Measurements from ENCODE around the gene GANAB.
"Not testable (repeated sequence)": the region's sequence is repeated elsewhere in the genome, so short reads cannot be mapped to it uniquely, and the experiment has no call there.

GANAB gene

DNA sequence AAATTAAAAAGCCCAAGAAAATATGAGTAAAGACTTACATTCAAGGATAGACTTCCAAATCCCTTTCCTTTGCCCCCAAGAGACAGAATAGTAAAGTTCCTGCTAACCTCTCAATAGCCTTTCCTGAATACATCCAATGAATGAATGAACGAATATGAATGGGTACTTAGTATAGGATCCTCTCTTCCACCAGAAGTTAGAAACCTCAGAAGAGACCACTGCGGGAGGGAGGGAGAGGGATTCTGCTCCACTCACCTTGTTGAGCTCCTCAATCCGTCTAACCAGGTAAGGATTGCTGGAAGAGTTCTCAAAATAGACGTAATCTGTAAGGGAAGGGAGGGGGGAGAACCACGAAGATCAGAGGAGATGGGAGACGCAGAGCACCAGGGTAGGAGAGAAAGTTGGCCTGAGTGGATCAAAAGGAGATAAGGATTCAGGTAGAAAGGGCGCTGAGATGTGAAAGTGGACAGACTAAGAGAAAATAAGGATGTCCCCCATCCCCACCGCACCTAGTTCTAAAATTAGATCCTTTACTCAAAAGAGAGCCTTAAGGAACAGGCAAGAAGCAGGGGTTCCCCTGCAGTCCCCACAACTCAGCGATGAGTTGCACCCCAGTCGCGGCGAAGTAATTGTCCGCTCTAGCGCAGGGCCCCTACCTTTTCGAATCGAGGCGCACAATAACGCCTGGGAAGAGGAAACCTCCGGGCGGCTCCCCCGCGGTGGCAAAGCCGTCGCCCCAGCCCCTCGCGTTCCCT lies 45.9 kb downstream of the GANAB start:
- DNase-seq: no peak

- no peak for DNase-seq
These were observed 46.5 kb downstream of the GANAB start for GRCh38 chr11:62599901-62600300.

GRCh38 chr11:62599069-62599696 lies 47.2 kb downstream of the GANAB start:
- DNase-seq: peak; percentile 97

DNA sequence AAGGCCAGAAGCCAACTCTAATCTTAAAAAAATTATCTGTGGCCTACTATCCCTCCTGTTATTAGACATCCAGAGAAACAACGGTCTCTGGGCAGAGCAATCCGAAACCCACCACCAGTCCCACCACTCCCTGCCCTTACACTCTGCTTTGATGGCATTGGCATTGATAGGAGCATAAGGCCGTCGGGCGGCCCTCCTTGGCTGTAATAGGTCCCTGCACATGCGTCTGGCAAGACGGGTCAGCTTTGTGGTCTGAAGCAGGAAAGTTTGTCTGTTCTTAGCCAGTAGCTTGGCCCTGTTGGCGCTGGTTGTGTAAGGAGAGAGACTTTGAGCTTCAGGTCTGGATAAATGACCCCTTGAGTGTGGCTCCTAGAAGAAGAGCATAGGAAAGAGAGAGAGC lies 51.3 kb downstream of the GANAB start:
- DNase-seq: no peak

GRCh38 chr11:62593434-62594044 lies 52.9 kb downstream of the GANAB start:
- no peak for DNase-seq

- no peak for DNase-seq
These were observed 53.4 kb downstream of the GANAB start for GRCh38 chr11:62592989-62593421.

DNA sequence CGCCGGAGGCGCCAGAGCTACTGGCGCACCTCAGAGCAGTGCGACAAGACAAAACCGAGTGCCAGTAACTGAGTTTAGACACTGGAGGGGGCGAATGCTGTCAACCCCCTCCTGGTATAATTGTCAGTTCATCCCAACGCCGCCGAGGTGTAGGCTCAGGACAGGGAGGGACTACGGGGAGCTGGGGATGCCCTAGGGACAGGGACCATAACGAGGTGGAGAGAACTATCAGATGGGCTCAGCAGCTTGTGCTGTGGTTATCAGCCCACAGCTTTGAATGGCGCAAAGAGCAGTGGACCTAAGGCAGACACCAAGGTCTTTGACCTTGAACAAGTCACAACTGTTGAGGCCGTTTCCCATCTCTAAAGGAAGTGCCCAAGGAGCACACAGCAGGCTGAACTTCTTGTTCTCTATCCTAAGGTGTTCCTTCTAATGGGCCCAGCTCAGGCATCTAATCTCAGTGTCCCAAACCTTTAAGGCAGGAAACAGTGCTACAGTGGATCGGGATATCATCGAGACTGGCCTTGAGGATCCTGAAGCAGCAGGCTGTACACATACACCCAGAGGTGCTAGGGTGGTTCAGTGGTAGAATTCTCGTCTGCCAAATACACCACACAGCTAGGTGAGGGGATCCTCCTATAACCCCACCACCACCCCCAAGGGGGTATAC lies 54.1 kb downstream of the GANAB start:
- no peak for DNase-seq

DNA sequence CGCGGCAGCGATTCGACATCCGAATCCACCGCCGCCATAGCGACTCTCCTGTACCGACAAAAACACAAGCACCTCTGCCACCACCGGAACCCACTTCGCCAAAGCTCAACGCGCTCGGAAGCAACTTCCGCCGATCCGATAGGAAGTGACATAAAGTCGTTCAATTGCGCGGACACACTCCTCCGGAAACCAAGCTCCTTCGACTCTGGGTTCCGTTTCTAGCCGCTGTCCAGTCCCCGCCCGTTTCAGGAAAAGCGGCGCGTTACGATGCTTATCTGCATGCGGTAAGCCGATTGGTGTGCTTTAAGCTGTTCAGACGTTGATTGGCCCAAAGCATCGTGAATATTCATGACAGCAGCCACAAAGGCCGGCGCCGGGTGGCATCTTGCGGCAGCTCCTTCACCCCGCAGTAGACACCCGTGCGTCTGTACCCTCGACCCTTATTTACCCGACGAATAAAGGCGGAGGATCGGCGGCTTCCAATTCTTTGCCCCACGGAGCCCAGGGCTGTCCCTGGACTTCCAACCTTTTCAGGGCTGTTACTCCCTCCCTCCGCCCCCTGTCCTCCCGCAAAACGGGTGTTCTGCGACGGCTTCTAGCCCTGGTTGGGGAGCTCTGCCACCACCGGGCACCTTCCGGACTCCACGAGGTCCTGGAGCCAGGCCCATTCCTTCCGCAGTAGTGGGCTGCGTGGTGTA lies 54.8 kb downstream of the GANAB start, which contains the start of gene TUT1:
TSS of gene TUT1 (minus strand) at position 76 of the 698 bp plus-strand sequence. CDS start at position 38, 38 bp downstream.
- DNase-seq: peak; percentile 98

DNA sequence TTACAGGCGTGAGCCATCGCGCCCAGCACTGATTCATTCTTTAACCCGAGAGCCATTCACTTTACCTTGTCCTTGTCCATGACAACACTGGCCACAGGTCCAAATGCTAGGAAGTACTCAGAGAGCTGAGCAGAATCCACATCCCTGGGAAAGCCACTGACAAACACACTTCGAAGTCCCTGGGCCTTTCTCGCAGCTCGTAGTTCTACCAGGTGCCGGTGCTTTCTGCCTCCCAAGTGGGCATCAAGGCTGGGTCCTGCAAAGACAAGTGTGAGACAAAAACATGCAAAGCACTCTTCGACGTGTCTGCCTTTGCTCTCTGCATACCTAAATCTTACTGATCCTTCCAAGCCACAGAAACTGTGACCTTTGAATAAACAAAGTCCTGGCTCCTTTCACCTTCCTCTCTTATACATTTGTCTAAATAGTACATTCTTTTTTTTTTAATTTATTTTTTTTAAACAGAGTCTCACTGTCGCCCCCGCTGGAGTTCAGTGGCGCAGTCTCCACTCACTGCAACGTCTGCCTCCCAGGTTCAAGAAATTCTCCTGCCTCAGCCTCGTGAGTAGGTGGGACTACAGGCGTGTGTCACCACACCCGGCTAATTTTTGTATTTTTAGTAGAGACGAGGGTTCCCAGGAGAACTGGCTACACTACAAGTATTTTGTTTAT lies 57.3 kb downstream of the GANAB start:
- no peak for DNase-seq

DNA sequence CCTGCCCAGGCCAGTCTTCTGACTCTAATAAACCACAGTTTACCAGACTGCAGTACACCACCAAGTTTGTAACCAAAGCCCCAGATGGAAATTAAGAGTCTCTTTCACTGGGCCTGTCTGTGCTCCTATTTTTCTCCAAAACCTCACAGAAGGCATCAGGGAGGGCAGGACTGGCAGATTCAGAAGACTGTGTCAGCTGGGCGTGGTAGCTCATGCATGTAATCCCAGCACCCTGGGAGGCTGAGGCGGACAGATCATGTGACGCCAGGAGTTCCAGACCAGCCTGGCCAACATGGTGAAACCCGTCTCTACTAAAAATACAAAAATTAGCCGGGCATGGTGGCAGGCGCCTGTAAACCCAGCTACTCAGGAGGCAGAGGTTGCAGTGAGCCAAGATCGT lies 61.1 kb downstream of the GANAB start:
- DNase-seq: not testable (repeated sequence)

DNA sequence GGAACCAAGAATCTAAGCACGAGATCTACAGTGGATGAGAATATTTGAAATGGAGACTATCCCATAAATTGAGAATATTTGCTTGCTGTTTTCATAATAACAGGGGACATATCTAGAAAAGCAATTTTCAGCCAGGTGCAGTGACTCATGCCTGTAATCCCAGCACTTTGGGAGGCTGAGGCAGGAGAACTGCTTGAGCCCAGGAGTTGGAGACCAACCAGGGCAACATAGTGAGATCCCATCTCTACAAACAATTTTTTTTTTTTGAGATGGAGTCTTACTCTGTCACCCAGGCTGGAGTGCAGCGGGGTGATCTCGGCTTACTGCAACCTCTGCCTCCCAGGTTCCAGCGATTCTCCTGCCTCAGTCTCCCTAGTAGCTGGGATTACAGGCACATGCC lies 64.7 kb downstream of the GANAB start:
- not testable (repeated sequence) for DNase-seq

DNA sequence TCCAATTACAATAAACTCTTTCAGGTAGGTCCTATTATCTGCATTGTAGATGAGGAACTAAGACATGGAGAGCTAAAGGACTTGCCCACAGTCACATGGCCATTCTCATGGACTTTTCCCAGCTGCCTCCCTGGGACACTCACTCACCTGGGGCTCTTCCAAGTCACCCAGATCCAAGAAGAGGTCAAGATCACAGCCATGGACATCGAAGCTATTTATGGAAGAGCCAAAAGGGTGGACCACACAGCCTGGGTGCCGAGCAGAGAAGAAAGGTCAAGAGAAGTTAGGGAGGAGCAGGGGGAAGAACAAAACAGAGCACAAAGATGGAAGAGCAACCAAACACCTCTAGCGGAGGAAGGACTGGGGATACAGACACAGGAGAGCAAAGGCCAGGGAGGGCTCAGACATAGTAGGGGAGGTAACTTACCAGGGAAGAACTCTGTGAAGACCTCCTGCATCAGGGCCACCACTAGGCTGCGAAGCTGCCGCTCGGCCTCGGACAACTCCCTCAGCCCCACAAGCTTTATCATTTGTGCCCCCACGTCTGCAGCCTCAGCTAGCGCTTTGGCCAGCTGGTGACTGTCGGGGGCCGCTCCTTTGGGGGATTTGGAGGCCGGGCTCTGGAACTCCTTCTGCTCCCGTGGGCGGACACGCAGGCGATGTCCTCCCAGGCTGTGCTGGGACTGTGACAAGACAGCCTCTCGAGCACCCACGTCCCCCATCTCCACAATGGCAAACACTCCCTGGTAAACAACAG lies 65.3 kb downstream of the GANAB start:
- DNase-seq: no peak

GRCh38 chr11:62579252-62579651 lies 67.2 kb downstream of the GANAB start:
- no peak for DNase-seq

DNA sequence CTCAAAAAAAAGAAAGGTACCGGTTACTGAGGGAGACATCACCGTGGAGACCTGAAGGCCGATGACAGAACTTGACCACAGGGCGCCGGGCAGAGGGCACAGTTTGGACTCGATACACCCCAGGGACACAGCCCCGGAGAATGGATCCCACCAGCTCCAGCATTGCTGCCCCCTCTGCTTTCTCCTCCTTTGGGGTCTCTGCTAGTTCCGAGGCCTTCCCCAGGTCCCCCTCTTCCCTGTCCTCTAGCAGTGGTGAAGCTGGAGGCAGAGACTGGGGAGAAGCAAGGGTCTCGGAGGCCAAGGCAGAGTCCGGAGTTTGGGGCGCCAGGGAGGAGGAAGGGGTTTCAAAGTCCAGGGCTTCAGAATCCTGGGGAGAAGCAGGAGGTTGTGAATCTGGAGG lies 67.9 kb downstream of the GANAB start:
- DNase-seq: no peak

- DNase-seq: no peak
These were observed 69.2 kb downstream of the GANAB start for GRCh38 chr11:62577046-62577714.

DNA sequence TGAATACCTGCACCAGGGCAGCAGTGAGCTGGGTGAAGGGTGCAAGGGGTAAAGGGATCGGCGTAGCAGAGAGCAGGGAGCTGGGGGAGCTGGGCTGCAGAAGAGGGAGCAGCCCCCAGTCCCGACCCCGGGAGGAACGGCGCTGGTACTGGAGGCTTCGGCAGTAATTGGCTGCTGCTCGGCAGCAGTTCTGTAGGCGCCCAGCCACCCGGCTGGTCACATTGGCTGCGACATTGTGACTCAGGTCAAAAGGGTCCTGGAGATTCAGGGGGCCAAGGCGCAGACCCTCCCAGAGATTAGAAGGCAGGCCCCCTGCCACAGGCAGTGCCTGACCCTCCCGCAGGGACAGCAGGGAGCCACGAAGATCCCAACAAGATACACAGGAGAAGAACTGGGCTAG lies 70.6 kb downstream of the GANAB start:
- no peak for DNase-seq

DNA sequence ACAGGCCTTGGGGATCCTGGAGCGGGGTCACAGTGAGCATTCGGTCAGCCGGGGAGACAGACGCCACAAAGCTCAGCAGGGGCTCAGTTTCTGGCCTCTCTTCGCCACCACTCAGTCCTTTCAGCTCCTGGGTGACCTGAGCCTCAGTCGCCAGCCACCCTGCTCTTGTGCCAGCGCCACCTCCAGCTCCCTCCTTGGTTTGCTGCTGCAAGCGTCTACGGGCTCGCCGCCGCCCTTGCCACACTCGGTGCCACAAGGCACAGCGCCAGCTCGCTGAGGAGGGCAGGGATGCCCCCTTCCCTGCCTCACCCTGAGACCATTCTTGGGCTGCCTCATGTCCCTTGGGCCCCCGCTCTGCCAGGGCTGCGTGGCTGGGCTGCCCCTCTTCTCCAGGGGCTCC lies 71.3 kb downstream of the GANAB start:
- no peak for DNase-seq
